ENCODE data around the gene DBH. TPM values are rescaled to one million over a fixed set of nuclear protein-coding genes. Genes with fewer than 3 reads are reported as not detected.

The DBH gene
- polyA plus RNA-seq, 1 donor: 0.66 TPM

DNA sequence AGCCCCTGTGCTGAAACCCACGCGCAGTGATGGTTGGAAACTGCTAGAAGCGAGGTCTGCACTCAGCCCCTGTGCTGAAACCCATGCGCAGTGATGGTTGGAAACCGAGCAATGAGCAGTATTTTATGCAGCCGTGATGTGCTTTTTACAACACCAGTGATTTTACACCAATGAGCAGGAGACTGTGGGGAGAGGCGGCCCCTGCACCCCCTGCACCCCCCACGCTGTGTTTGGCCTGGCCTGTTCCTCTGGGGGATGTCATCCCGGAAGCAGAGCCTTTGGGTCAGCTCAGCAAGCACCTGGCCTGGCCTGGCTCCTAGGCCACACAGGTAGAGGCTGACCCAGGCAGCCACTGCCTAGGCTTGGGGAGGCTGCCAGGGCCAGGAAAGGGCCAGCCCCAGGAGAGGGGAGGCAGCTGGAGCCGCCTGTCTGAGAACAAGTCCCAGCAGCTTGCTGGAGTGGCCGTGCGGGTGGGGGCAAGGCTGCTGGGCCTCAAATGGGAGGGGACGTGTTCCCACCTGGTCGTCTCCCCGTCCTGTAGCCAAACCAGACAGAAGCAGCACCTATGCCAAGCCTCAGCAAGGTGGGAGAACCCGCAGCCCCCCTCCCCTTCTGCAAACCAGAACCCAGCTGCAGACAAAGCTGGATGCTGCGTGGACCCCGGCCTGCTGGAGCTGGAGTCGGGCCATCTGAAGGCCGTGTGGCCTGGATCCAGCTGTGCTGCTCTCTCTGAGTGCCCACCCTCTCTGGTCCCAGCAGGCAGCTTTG, 46.8 kb downstream of the DBH start:
- DNase-seq: no peak
- WGBS (ENCODE audit: insufficient coverage, low lambda C conversion rate): no CpG with 5 or more reads among the region's 20 CpGs
- H3K9me3 ChIP-seq (ENCODE audit: control insufficient read depth, low read depth, low read length): no peaks in the 10 kb centered on the region
- H3K4me3 ChIP-seq (ENCODE audit: low read length): no peak overlapping the region
- H3K27ac ChIP-seq (ENCODE audit: low read length): peak overlapping the region; percentile 36
- H3K4me1 ChIP-seq (ENCODE audit: control insufficient read depth, insufficient read depth, low read length): no peaks in the 10 kb centered on the region
- H3K27me3 ChIP-seq (ENCODE audit: control insufficient read depth, insufficient read depth, low read length): no peaks in the 10 kb centered on the region
- H3K36me3 ChIP-seq (ENCODE audit: control insufficient read depth, insufficient read depth, low read length): no peaks in the 10 kb centered on the region

DNA sequence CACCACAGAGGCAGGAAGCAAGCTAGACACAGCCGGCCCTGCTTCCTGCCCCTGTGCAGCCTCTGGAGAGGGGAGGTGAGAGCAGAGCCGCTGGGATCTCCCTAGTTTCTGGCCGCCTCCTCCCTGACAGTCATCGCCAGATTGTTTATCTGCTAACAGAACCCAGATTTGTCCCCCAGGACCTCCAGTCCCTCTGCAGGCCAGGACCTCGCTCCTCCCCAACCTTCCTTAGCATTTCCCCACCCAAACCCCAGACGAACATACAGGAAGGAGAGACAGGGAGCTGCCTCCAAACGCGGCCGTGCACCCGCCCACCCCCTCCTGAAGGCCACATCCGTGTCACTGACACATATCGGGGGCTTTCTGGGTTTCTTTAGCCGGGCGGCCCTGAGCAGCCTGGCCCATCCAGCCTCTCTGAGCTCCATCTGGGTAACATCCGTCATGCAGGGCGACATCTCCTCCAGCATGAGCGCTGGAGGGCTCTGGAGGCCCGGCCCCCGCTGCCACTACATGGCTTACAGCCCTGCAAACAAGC, 47.5 kb downstream of the DBH start:
- Histone ChIP-seq H3K4me3 (ENCODE audit: low read length) (no peak overlapping the region), H3K27me3 (ENCODE audit: control insufficient read depth, insufficient read depth, low read length) (peaks cover 2% of the 10 kb centered on the region), H3K4me1 (ENCODE audit: control insufficient read depth, insufficient read depth, low read length) (no peaks in the 10 kb centered on the region), H3K9me3 (ENCODE audit: control insufficient read depth, low read depth, low read length) (no peaks in the 10 kb centered on the region), H3K27ac (ENCODE audit: low read length) (peak overlapping the region; percentile 36), H3K36me3 (ENCODE audit: control insufficient read depth, insufficient read depth, low read length) (no peaks in the 10 kb centered on the region)
- WGBS (ENCODE audit: insufficient coverage, low lambda C conversion rate): 70% methylated on average over 2 of the region's 19 CpGs
- peak in 1 of 2 donors; percentile 42 for DNase-seq

GRCh38 chr9:133684121-133684935, 48.2 kb downstream of the DBH start:
- no peaks in the 10 kb centered on the region for H3K4me1 ChIP-seq (ENCODE audit: control insufficient read depth, insufficient read depth, low read length)
- H3K4me3 ChIP-seq (ENCODE audit: low read length): no peak overlapping the region
- no peaks in the 10 kb centered on the region for H3K36me3 ChIP-seq (ENCODE audit: control insufficient read depth, insufficient read depth, low read length)
- DNase-seq: no peak
- H3K9me3 ChIP-seq (ENCODE audit: control insufficient read depth, low read depth, low read length): no peaks in the 10 kb centered on the region
- H3K27ac ChIP-seq (ENCODE audit: low read length): peak overlapping the region; percentile 36
- peaks cover 2% of the 10 kb centered on the region for H3K27me3 ChIP-seq (ENCODE audit: control insufficient read depth, insufficient read depth, low read length)
- WGBS (ENCODE audit: insufficient coverage, low lambda C conversion rate): no CpG with 5 or more reads among the region's 26 CpGs

DNA sequence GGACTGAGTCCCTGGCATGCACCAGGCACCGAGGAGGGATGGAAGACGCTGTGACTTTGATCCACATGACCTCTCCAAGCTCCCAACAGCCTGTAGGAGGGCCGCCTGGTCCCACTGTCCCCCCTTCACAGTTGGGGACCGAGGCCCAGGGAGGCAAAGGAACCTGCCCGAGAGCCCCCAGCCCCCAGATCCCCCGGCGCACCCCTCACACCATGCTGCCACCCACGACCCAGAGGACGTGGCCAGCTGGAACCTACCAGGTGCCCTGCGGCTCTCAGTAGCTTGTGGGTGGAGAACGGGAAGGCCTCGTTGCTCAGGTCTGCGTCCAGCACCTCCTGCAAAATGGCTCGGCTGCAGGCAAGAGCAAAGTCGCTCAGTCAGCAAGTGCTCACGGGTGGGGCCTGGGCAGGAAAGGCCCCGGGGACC, 48.8 kb downstream of the DBH start:
- WGBS (ENCODE audit: insufficient coverage, low lambda C conversion rate): no CpG with 5 or more reads among the region's 17 CpGs

GRCh38 chr9:133685653-133686609, 49.8 kb downstream of the DBH start:
- DNase-seq: no peak
- no CpG with 5 or more reads among the region's 18 CpGs for WGBS (ENCODE audit: insufficient coverage, low lambda C conversion rate)
- no peaks in the 10 kb centered on the region for H3K9me3 ChIP-seq (ENCODE audit: control insufficient read depth, low read depth, low read length)
- H3K27me3 ChIP-seq (ENCODE audit: control insufficient read depth, insufficient read depth, low read length): peaks cover 2% of the 10 kb centered on the region
- no peaks in the 10 kb centered on the region for H3K36me3 ChIP-seq (ENCODE audit: control insufficient read depth, insufficient read depth, low read length)
- no peak overlapping the region for H3K27ac ChIP-seq (ENCODE audit: low read length)
- H3K4me1 ChIP-seq (ENCODE audit: control insufficient read depth, insufficient read depth, low read length): no peaks in the 10 kb centered on the region
- H3K4me3 ChIP-seq (ENCODE audit: low read length): no peak overlapping the region

More for the DNA sequence above, 48.8 kb downstream of the DBH start:
- Histone ChIP-seq H3K4me1 (ENCODE audit: control insufficient read depth, insufficient read depth, low read length) (no peaks in the 10 kb centered on the region), H3K9me3 (ENCODE audit: control insufficient read depth, low read depth, low read length) (no peaks in the 10 kb centered on the region), H3K27ac (ENCODE audit: low read length) (no peak overlapping the region), H3K36me3 (ENCODE audit: control insufficient read depth, insufficient read depth, low read length) (no peaks in the 10 kb centered on the region), H3K4me3 (ENCODE audit: low read length) (no peak overlapping the region), H3K27me3 (ENCODE audit: control insufficient read depth, insufficient read depth, low read length) (peaks cover 2% of the 10 kb centered on the region)
- no peak for DNase-seq

DNA sequence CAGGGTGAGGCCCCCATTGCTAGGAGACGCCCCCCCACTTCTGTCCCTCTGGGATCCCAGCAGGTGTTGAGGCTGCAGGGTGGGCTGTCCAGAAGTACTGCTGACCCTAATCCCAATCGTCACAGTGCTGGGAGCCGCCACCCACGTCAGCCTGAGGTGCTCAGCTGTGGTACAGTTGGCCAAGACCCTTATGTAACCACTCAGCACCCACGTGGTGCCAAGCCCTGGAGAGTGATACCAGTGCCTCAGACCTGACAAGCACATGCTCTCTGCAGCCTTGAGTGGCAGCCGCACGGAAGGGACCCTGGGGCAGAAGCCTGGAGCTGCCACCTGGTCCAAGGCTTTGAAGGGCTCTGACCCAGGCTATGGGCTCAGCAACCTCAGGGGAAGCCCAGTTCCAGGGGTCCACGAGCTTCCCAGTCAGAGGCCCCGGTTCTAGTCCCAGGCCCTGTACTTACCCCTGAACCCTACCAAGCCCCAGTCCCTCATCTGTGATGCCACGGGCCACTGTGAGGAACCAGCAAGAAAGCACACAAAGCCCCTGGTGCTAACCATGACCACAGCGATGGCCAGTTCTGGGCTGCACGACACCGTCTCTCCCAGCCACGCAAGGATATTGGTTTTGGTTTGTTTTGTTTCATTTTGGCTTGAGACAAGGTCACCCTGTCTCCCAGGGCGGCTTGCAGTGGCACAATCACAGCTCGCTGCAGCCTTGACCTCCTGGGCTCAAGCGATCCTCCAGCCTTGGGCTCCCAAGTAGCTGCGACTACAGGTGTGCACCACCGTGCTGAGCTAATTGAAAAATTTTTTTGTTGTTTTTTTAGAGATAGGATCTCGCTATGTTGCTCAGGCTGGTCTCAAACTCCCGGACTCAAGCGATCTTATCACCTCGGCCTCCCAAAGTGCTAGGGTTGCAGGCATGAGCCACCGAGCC, 50.7 kb downstream of the DBH start:
- H3K27me3 ChIP-seq (ENCODE audit: control insufficient read depth, insufficient read depth, low read length): peaks cover 2% of the 10 kb centered on the region
- no peaks in the 10 kb centered on the region for H3K9me3 ChIP-seq (ENCODE audit: control insufficient read depth, low read depth, low read length)
- no peaks in the 10 kb centered on the region for H3K4me1 ChIP-seq (ENCODE audit: control insufficient read depth, insufficient read depth, low read length)
- no peak overlapping the region for H3K4me3 ChIP-seq (ENCODE audit: low read length)
- no peaks in the 10 kb centered on the region for H3K36me3 ChIP-seq (ENCODE audit: control insufficient read depth, insufficient read depth, low read length)
- DNase-seq: no peak
- H3K27ac ChIP-seq (ENCODE audit: low read length): no peak overlapping the region
- 80% methylated on average over 1 of the region's 24 CpGs for WGBS (ENCODE audit: insufficient coverage, low lambda C conversion rate)

- no CpG with 5 or more reads among the region's 34 CpGs for WGBS (ENCODE audit: insufficient coverage, low lambda C conversion rate)
- H3K36me3 ChIP-seq (ENCODE audit: control insufficient read depth, insufficient read depth, low read length): no peaks in the 10 kb centered on the region
- no peak overlapping the region for H3K27ac ChIP-seq (ENCODE audit: low read length)
- no peaks in the 10 kb centered on the region for H3K4me1 ChIP-seq (ENCODE audit: control insufficient read depth, insufficient read depth, low read length)
- no peak for DNase-seq
- H3K9me3 ChIP-seq (ENCODE audit: control insufficient read depth, low read depth, low read length): no peaks in the 10 kb centered on the region
- H3K4me3 ChIP-seq (ENCODE audit: low read length): no peak overlapping the region
- peaks cover 2% of the 10 kb centered on the region for H3K27me3 ChIP-seq (ENCODE audit: control insufficient read depth, insufficient read depth, low read length)
Measured at GRCh38 chr9:133687856-133688761, 51.9 kb downstream of the DBH start.

- H3K27ac ChIP-seq (ENCODE audit: low read length): no peak overlapping the region
- no CpG with 5 or more reads among the region's 10 CpGs for WGBS (ENCODE audit: insufficient coverage, low lambda C conversion rate)
Measured at GRCh38 chr9:133689151-133689763, 53.1 kb downstream of the DBH start.

More at GRCh38 chr9:133689151-133689763, 53.1 kb downstream of the DBH start:
- Histone ChIP-seq H3K4me3 (ENCODE audit: low read length) (no peak overlapping the region), H3K36me3 (ENCODE audit: control insufficient read depth, insufficient read depth, low read length) (no peaks in the 10 kb centered on the region), H3K27me3 (ENCODE audit: control insufficient read depth, insufficient read depth, low read length) (peaks cover 2% of the 10 kb centered on the region), H3K9me3 (ENCODE audit: control insufficient read depth, low read depth, low read length) (no peaks in the 10 kb centered on the region), H3K4me1 (ENCODE audit: control insufficient read depth, insufficient read depth, low read length) (no peaks in the 10 kb centered on the region)
- no peak for DNase-seq
